H1 (cell line): ENCODE data around the gene GAS2. TPM values are rescaled to one million over a fixed set of nuclear protein-coding genes. Genes with fewer than 3 reads are reported as not detected.

Experiments used
- CTCF ChIA-PET: fragments of 300-600 bp; sonication (Branson Sonifier 250); formaldehyde crosslinking; loops from one replicate; lab custom pipeline; 2021; ENCODE audit not compliant: partially characterized antibody; lab: Charles Lee
- POLR2A ChIA-PET: fragments of 300-600 bp; sonication (Branson Sonifier 250); formaldehyde crosslinking; loops from one replicate; lab custom pipeline; 2021; ENCODE audit warnings: inconsistent platforms; ENCODE audit not compliant: partially characterized antibody; lab: Charles Lee
- DNase-seq, 2 experiments: peaks; one replicate each; pipeline versions ENCODE4 v3.0.0 to v3.0.0-alpha.2; 2010 to 2022; ENCODE audit warnings: low spot score in 2 of 2, low read depth in 1 of 2, mixed read lengths in 1 of 2
- FAIRE-seq: peaks from 2 replicates; lab custom pipeline; 2011; peaks lifted over from hg19 to GRCh38; lab: Jason Lieb, UNC
- H2AFZ ChIP-seq: 2 replicates; pipeline ENCODE4 v1.8.1; 2012; ENCODE audit warnings: low read length, inconsistent platforms
- H2AK5ac ChIP-seq: 2 replicates; pipeline ENCODE4 v1.6.1; 2013; ENCODE audit warnings: low read depth, low read length
- H2BK120ac ChIP-seq: replicated peaks from 2 replicates; pipeline ENCODE3; 2013; ENCODE audit warnings: low read depth, low read length, inconsistent platforms
- H2BK12ac ChIP-seq: 2 replicates; pipeline ENCODE4 v1.6.1; 2013; ENCODE audit warnings: low read depth, low read length
- H2BK15ac ChIP-seq: 2 replicates; pipeline ENCODE4 v1.6.1; 2013; ENCODE audit warnings: low read length
- H2BK20ac ChIP-seq: 2 replicates; pipeline ENCODE4 v1.6.1; 2013; ENCODE audit warnings: low read length
- H2BK5ac ChIP-seq: 2 replicates; pipeline ENCODE4 v1.6.1; 2013; ENCODE audit warnings: low read depth, low read length
- H3K14ac ChIP-seq: 2 replicates; pipeline ENCODE4 v1.6.1; 2013; ENCODE audit warnings: inconsistent platforms; ENCODE audit not compliant: insufficient read length
- H3K18ac ChIP-seq: 2 replicates; pipeline ENCODE4 v1.6.1; 2013; ENCODE audit warnings: low read length; ENCODE audit errors: extremely low read depth
- H3K23ac ChIP-seq: 2 replicates; pipeline ENCODE4 v1.6.1; 2013; ENCODE audit warnings: inconsistent platforms; ENCODE audit not compliant: insufficient read length
- H3K23me2 ChIP-seq: 2 replicates; pipeline ENCODE4 v1.6.1; 2013; ENCODE audit warnings: low read depth, low read length
- H3K27ac ChIP-seq: 2 replicates; pipeline ENCODE4 v1.6.1; 2011; ENCODE audit warnings: low read depth, low read length, inconsistent platforms
- H3K27me3 ChIP-seq, 4 experiments: replicated peaks in 1 of 4; 1 replicate in 1 of 4; 2 replicates in 3 of 4; pipeline versions ENCODE4 v1.6.1 to v1.8.1; 2011 to 2013; ENCODE audit warnings: low read length in 3 of 4, mild to moderate bottlenecking in 3 of 4, inconsistent platforms in 2 of 4, mixed read lengths in 2 of 4, moderate library complexity in 1 of 4; ENCODE audit not compliant: control insufficient read depth in 3 of 4, insufficient read depth in 3 of 4; ENCODE audit errors: extremely low read depth in 1 of 4
- H3K36me3 ChIP-seq, 4 experiments: 2 replicates each; pipeline versions ENCODE4 v1.6.1 to v1.8.1; 2011 to 2013; ENCODE audit warnings: mild to moderate bottlenecking in 4 of 4, low read length in 3 of 4, moderate library complexity in 2 of 4, control low read depth in 1 of 4, inconsistent platforms in 1 of 4; ENCODE audit not compliant: insufficient read depth in 4 of 4, control insufficient read depth in 2 of 4
- H3K4ac ChIP-seq: replicated peaks from 2 replicates; pipeline ENCODE3; 2013; ENCODE audit warnings: low read length, low read depth, mixed read lengths, inconsistent platforms; ENCODE audit not compliant: insufficient read length
- H3K4me1 ChIP-seq, 4 experiments: replicated peaks in 1 of 4; 1 replicate in 1 of 4; 2 replicates in 3 of 4; pipeline versions ENCODE4 v1.6.1 to v1.8.1; 2011 to 2013; ENCODE audit warnings: low read length in 3 of 4, inconsistent platforms in 2 of 4, mixed read lengths in 1 of 4; ENCODE audit not compliant: insufficient read depth in 4 of 4, control insufficient read depth in 3 of 4
- H3K4me2 ChIP-seq, 2 experiments: 2 replicates each; pipeline versions ENCODE4 v1.6.1 to v1.8.1; 2011 to 2013; ENCODE audit warnings: low read depth in 2 of 2, low read length in 2 of 2, control low read depth in 1 of 2, inconsistent platforms in 1 of 2, mild to moderate bottlenecking in 1 of 2; ENCODE audit not compliant: insufficient read depth in 1 of 2
- H3K4me3 ChIP-seq, 4 experiments: fragments of 200-600, 300-600 bp in 1 of 4; sonication (generic), shearing (Covaris generic), sonication (Bioruptor Twin) in 1 of 4; 2 replicates each; pipeline versions ENCODE4 v1.5.1 to v1.8.1; 2011 to 2016; ENCODE audit warnings: low read length in 4 of 4, low read depth in 3 of 4, control low read depth in 2 of 4, inconsistent platforms in 2 of 4, mild to moderate bottlenecking in 2 of 4, mixed read lengths in 1 of 4, moderate library complexity in 1 of 4; ENCODE audit not compliant: insufficient read depth in 2 of 4; ENCODE audit errors: extremely low read depth in 1 of 4
- H3K56ac ChIP-seq: replicated peaks from 2 replicates; pipeline ENCODE3; 2013; ENCODE audit warnings: low read depth, mild to moderate bottlenecking, mixed read lengths, low read length, inconsistent platforms; ENCODE audit not compliant: insufficient read length
- H3K79me1 ChIP-seq: 2 replicates; pipeline ENCODE4 v1.6.1; 2013; ENCODE audit warnings: low read depth, low read length, control low read depth
- H3K79me2 ChIP-seq, 2 experiments: 2 replicates each; pipeline versions ENCODE4 v1.6.1 to v1.8.1; 2012 to 2013; ENCODE audit warnings: low read length in 2 of 2, mild to moderate bottlenecking in 2 of 2, inconsistent platforms in 1 of 2; ENCODE audit not compliant: insufficient read depth in 2 of 2, control insufficient read depth in 1 of 2
- H3K9ac ChIP-seq, 4 experiments: replicated peaks in 1 of 4; 1 replicate in 1 of 4; 2 replicates in 3 of 4; pipeline versions ENCODE4 v1.6.1 to v1.8.1; 2011 to 2013; ENCODE audit warnings: low read depth in 3 of 4, low read length in 3 of 4, control low read depth in 2 of 4, mild to moderate bottlenecking in 2 of 4, moderate library complexity in 2 of 4, inconsistent platforms in 1 of 4; ENCODE audit errors: extremely low read depth in 1 of 4
- H3K9me3 ChIP-seq, 2 experiments: 2 replicates each; pipeline versions ENCODE4 v1.6.1 to v1.8.1; 2012 to 2013; ENCODE audit warnings: mild to moderate bottlenecking in 2 of 2, moderate library complexity in 2 of 2, control low read depth in 1 of 2, inconsistent platforms in 1 of 2, low read depth in 1 of 2, low read length in 1 of 2, mixed read lengths in 1 of 2; ENCODE audit not compliant: insufficient read depth in 2 of 2
- H4K20me1 ChIP-seq, 2 experiments: replicated peaks in 1 of 2; 2 replicates each; pipeline versions ENCODE3 to v1.8.1; 2011 to 2013; ENCODE audit warnings: inconsistent platforms in 2 of 2, low read length in 2 of 2, mild to moderate bottlenecking in 1 of 2; ENCODE audit not compliant: insufficient read depth in 2 of 2, control insufficient read depth in 1 of 2
- H4K5ac ChIP-seq: 2 replicates; pipeline ENCODE4 v1.6.1; 2013; ENCODE audit warnings: low read length, low read depth, mixed read lengths, inconsistent platforms; ENCODE audit not compliant: insufficient read length
- H4K8ac ChIP-seq: 2 replicates; pipeline ENCODE4 v1.8.0; 2013; ENCODE audit warnings: mild to moderate bottlenecking, moderate library complexity, low read length, inconsistent platforms; ENCODE audit not compliant: insufficient read depth; ENCODE audit errors: extremely low read depth
- H4K91ac ChIP-seq: replicated peaks from 2 replicates; pipeline ENCODE3; 2013; ENCODE audit warnings: low read length, mixed read lengths, inconsistent platforms; ENCODE audit not compliant: insufficient read length
- BCL11A ChIP-seq, 2 experiments: IDR thresholded peaks; one replicate each; pipeline ENCODE4 v1.6.1; 2011; ENCODE audit warnings: low read depth in 2 of 2, low read length in 2 of 2, mild to moderate bottlenecking in 2 of 2
- CTCF ChIP-seq, 3 experiments: IDR thresholded peaks; 1 replicate in 2 of 3; 2 replicates in 1 of 3; pipeline versions ENCODE4 v1.5.1 to v1.6.1; 2011; ENCODE audit warnings: low read length in 3 of 3, mild to moderate bottlenecking in 3 of 3, inconsistent platforms in 2 of 3, low read depth in 1 of 3, moderate library complexity in 1 of 3; ENCODE audit not compliant: insufficient read depth in 1 of 3; ENCODE audit errors: control extremely low read depth in 1 of 3
- POU5F1 ChIP-seq: IDR thresholded peaks from 2 replicates; pipeline ENCODE4 v1.6.1; 2011; ENCODE audit warnings: low read depth, mild to moderate bottlenecking, low read length, moderate library complexity
- RAD21 ChIP-seq, 2 experiments: IDR thresholded peaks in 1 of 2; conservative IDR thresholded peaks in 1 of 2; 2 replicates each; pipeline ENCODE4 v1.6.1; 2011; ENCODE audit warnings: low read depth in 2 of 2, low read length in 2 of 2, improper control_type of control experiment in 1 of 2, inconsistent platforms in 1 of 2, mild to moderate bottlenecking in 1 of 2, moderate library complexity in 1 of 2
- SP2 ChIP-seq: IDR thresholded peaks from 2 replicates; pipeline ENCODE4 v1.6.1; 2012; ENCODE audit warnings: mild to moderate bottlenecking, low read length, inconsistent platforms
- TEAD4 ChIP-seq: IDR thresholded peaks from 2 replicates; pipeline ENCODE4 v1.6.1; 2012; ENCODE audit warnings: low read depth, low read length, inconsistent platforms, mixed read lengths
- WGBS, 2 experiments: shearing (Covaris generic) in 1 of 2; methylation state at CpG; one replicate each; pipeline versions ENCODE4 v1.1.6 to v1.1.7; 2013 to 2015; ENCODE audit warnings: low lambda C conversion rate in 2 of 2, mixed read lengths in 2 of 2, inconsistent platforms in 1 of 2, low coverage in 1 of 2, missing lambda C conversion rate in 1 of 2; ENCODE audit not compliant: insufficient replicate concordance in 2 of 2, insufficient coverage in 1 of 2, insufficient read length in 1 of 2; ENCODE audit errors: extremely low coverage in 1 of 2, missing lambda C conversion rate in 1 of 2; 5-methylcytosine and 5-hydroxymethylcytosine counted together
- polyA plus RNA-seq, 7 experiments: library from polyadenylated mRNA; depleted of rRNA in 3 of 7; stranded (reverse) in 5 of 7; unstranded in 2 of 7; fragments of >200 nt in 5 of 7; fragments of 200-250 nt in 2 of 7; gene quantifications; 1 replicate in 5 of 7; 2 replicates in 1 of 7; 4 replicates in 1 of 7; pipeline versions ENCODE4 v1.2.1 to v1.2.3, GENCODE V29; 2011 to 2013; ENCODE audit warnings: missing spikeins in 2 of 7, mixed read lengths in 2 of 7
- total RNA-seq: library from RNA; stranded (reverse); fragmentation: NEBNext Ultra II Directional; extraction: Animal tissue kit (Norgen Biotek cat#: 25700); gene quantifications from 2 replicates; pipeline ENCODE4 v1.2.1, GENCODE V29; 2021

The GAS2 gene
- total and polyA plus RNA-seq, 2 of the 8 experiments (the other 6 are each of a cell fraction or from before 2014, with no cell fraction given): 0.70 to 1.7 TPM

GRCh38 chr11:22787551-22788162 lies 121.2 kb downstream of the GAS2 start:
- 28% methylated on average over 9 of the region's 9 CpGs; no CpG with 5 or more reads in 1 of the 2 experiments for WGBS, 2 experiments
- CTCF ChIA-PET: interaction anchor here (0.6 to 2.4 kb wide), 40 partner anchors 10 to 1836 kb away, joined by 3 to 14 read pairs (median 3); partner anchors contain the start of gene SVIP

More at GRCh38 chr11:22787551-22788162, 121.2 kb downstream of the GAS2 start:
- Histone ChIP-seq H3K4me2 (no peak overlapping the region), H3K14ac (no peak overlapping the region), H4K8ac (no peak overlapping the region), H3K18ac (no peak overlapping the region), H2AFZ (no peak overlapping the region), H3K23me2 (no peaks in the 10 kb centered on the region), H3K79me2 (no peaks in the 10 kb centered on the region), H3K9ac (no peak overlapping the region), H3K36me3 (no peaks in the 10 kb centered on the region), H3K4ac (no peak overlapping the region), H3K23ac (no peak overlapping the region), H3K9me3 (no peaks in the 10 kb centered on the region), H3K27ac (no peak overlapping the region), H2BK15ac (no peak overlapping the region), H3K4me1 (no peaks in the 10 kb centered on the region), H4K91ac (no peak overlapping the region), H2AK5ac (no peak overlapping the region), H3K4me3 (no peak overlapping the region), H4K20me1 (no peaks in the 10 kb centered on the region), H2BK20ac (no peak overlapping the region), H3K79me1 (no peaks in the 10 kb centered on the region), H3K56ac (no peak overlapping the region), H2BK120ac (no peak overlapping the region), H4K5ac (no peak overlapping the region), H3K27me3 (no peaks in the 10 kb centered on the region), H2BK12ac (no peak overlapping the region), H2BK5ac (no peak overlapping the region)
- FAIRE-seq (peak; percentile 76), DNase-seq (no peak)
- TF ChIP-seq POU5F1 (no peak), RAD21 (IDR thresholded peaks at IDR 0.05 in 1 of 2, conservative IDR thresholded peaks at IDR 0.05 in 1 of 2; ENCODE audit: low read depth in 2 of 2, low read length in 2 of 2) (peak; percentile 81 to 85), TEAD4 (peak; percentile 48; the same call in 1 of the 2 replicates), BCL11A (IDR thresholded peaks at IDR 0.05; ENCODE audit: low read depth in 2 of 2, low read length in 2 of 2) (no peak), SP2 (no peak), CTCF (IDR thresholded peaks at IDR 0.05; ENCODE audit: control extremely low read depth in 1 of 3, insufficient read depth in 1 of 3, low read depth in 1 of 3, low read length in 3 of 3) (peak in 2 of 3 experiments; percentile 54 to 61; a peak in 3 of 4 replicates)
- POLR2A ChIA-PET: no interaction called here
